ENCODE measurements around the gene MIX23.
"Not testable (repeated sequence)": the region's sequence is repeated elsewhere in the genome, so short reads cannot be mapped to it uniquely, and the experiment has no call there.

Gene MIX23

DNA sequence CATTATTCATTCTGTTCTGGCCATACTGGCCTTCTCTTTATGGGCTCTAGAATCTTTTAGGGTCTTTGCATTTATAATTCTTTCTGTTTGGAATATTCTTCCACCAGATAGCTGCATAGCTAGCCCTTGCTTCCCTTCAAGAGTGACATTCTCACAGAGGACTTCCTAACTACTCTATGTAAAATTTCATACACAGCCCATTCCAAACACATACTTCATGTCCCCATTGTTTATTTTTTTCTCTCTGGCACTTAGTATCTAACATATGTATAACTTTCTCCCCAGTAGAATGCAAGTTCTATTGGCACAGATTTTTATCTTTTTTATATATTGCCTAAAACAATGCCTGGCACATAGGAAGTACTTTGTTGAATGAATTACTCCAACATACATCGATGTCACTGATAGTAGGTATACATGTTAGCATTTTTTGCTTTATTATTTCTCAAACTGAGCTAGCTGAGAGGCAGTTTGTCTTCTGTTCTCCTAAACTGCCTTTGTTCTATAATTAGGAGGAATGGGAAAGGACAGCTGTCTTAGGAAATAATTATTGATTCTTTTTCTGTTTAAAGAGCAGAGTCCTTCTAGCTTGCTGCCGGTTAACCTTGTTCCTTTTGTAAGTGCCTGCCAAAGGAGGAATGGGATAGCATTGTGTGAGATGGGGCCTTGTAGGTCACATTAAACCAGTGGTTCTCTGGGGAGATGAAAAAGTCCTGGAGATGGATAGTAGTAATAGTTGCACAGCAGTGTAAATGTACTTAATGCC, 8.8 kb upstream of the MIX23 start:
- DNase-seq: no peak

DNA sequence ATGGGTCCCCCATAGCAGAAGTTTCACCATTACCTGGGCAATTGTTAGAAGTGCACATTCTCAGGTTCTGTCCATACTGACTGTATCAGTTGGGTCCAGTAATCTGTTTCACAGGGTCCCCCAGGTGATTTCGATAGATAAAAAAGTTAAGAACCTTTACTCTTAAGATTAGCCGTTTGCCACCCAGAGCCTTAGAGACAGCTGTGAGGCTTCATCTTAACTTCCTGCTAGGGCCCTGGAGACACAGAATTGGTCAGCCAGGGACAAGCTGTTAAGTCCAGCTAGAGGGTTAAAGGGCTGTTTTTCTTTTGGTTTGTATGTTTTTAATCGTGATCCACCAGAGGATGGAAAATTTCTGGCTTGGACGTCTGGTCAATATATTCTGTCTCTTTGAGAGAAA, 7.6 kb upstream of the MIX23 start:
- DNase-seq: no peak

GRCh38 chr3:122389892-122390291, 6.9 kb upstream of the MIX23 start:
- no peak for DNase-seq

DNA sequence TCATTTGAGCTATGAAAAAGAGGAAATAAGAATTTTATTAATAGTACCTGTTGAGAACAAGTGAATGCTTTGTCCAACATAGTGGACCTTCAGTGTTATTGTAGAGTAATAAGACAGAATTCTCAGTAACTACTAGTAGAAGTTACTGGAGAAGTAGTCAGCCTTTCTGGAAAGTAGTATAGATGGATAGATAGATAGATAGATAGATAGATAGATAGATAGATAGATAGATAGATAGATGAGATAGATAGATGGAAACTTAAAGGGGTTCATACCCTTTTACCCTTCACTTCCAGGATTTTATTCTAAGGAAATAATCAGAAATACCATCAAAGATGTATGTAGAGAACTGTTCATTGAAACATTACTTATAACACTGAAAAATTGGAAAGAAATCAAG, 6.2 kb upstream of the MIX23 start:
- DNase-seq: no peak

- DNase-seq: no peak
Measured at GRCh38 chr3:122387709-122388108, 4.7 kb upstream of the MIX23 start.

GRCh38 chr3:122383771-122384697, 1.0 kb upstream of the MIX23 start, which contains the start of gene FAM162A:
Gene FAM162A, plus strand, starts transcription at chr3:122384182. Its CDS starts 84 bp downstream, at chr3:122384266.
- DNase-seq: peak; percentile 66

- no peak for DNase-seq
Measured at GRCh38 chr3:122377975-122378374, 5.1 kb downstream of the MIX23 start.

- no peak for DNase-seq
Measured at GRCh38 chr3:122374034-122374433, 9.0 kb downstream of the MIX23 start.

GRCh38 chr3:122366379-122366749, 16.7 kb downstream of the MIX23 start:
- DNase-seq: no peak

DNA sequence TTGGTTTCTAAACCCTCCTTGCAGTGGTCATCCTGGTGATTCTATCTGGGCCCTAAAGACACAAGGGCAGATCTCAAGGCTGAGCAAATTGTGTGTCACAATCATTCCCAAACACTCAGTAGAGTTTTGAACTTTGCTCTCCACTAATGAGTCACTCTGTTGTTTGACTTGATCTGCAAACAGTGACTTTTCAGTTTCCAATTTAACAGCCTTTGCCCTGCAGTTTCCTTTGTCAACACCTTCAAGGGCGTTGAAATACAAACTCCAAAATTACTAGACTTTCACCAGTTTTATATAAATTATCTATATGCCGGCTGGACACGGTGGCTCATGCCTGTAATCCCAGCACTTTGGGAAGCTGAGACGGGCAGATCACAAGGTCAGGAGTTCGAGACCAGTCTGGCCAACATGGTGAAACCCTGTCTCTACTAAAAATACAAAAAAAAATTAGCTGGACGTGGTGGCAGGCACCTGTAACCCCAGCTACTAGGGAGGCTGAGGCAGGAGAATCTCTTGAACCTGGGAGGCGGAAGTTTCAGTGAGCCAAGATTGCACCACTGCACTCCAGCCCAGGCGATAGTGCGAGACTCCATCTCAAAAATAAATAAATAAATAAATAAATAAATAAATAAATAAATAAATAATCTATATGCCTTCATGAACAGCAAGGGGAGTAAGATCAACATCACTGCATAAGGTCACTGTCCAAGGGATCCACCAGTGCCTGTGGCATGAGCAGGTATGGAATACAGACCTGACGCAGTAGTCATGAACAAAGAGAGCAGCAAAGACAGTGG, 17.3 kb downstream of the MIX23 start:
- DNase-seq: not testable (repeated sequence)

GRCh38 chr3:122365073-122365472, 18.0 kb downstream of the MIX23 start:
- DNase-seq: no peak

- no peak for DNase-seq
Measured at GRCh38 chr3:122364490-122364889, 18.5 kb downstream of the MIX23 start.

DNA sequence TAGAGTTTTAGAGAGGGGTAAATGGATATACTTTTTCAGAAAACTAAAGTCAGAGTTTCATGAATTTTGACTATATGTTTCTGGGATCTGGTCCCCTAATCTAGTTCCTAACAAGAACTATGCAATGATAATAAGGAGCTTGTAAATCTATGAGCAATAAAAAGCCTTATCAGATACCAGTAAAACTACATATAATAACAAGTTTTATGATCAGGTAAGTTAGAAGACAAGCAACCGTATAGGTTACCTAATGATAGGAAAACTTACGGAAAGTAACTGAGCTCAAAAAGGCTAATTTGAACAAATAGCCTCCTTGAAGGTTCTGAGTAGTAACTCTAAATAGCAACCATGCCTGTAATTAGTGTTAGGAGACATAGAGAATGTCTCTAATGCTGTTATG, 21.0 kb downstream of the MIX23 start:
- DNase-seq: no peak

DNA sequence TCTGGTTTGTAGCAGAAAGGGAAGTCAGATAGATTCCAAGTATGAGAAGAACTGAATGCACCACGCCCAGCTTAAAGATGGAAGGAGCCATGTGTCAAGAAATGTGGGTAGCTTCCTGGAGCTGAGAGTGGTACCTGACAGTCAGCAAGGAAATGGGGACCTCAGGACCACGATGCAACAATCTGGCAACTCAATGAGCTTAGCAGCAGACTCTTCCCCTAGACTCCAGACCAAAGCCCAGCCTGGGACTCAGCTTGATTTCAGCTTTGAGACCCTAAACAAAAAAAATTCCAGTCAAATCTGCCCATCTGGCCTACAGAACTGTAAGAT, 24.4 kb downstream of the MIX23 start:
- DNase-seq: no peak

- DNase-seq: no peak
Measured at GRCh38 chr3:122357828-122358702, 25.0 kb downstream of the MIX23 start.

GRCh38 chr3:122356402-122356801, 26.6 kb downstream of the MIX23 start:
- DNase-seq: no peak

- DNase-seq: no peak
Measured at GRCh38 chr3:122355612-122356011, 27.4 kb downstream of the MIX23 start.

GRCh38 chr3:122353893-122354401, 29.1 kb downstream of the MIX23 start:
- no peak for DNase-seq

DNA sequence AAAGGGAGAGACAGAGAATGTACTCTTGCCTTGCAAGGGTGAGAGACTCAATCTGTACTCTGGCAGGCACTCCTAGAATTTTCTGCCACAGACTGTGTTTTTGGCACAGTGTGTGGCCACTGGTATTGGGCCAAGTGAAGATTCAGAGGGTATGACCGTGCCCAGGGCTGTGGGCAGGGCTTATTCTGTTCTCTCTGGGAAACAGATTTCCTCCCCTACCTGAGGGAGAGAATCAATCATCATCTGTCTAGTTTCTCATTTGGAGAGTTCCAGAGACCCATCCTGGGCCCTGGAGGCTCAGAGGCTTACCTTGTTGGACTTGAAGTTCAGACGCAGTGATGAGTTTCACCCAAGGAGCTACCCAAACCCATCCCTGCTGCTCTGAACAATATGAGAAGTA, 29.8 kb downstream of the MIX23 start:
- peak; percentile 34 for DNase-seq

DNA sequence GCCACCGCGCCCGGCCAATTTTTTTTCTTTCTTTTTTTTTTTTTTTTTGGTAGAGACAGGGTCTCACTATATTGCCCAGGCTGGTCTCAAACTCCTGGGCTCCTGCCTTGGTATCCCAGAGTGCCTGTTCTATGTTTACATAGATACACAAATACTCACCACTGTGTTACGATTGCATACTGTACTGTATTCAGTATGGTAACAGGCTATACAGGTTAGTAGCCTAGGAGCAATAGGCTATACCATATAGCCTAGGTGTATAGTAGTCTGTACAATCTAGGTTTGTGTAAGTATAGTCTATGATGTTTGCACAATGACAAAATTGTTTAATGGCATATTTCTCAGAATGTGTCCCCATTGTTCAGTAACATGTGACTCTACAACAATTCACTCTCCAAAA, 31.4 kb downstream of the MIX23 start:
- no peak for DNase-seq

DNA sequence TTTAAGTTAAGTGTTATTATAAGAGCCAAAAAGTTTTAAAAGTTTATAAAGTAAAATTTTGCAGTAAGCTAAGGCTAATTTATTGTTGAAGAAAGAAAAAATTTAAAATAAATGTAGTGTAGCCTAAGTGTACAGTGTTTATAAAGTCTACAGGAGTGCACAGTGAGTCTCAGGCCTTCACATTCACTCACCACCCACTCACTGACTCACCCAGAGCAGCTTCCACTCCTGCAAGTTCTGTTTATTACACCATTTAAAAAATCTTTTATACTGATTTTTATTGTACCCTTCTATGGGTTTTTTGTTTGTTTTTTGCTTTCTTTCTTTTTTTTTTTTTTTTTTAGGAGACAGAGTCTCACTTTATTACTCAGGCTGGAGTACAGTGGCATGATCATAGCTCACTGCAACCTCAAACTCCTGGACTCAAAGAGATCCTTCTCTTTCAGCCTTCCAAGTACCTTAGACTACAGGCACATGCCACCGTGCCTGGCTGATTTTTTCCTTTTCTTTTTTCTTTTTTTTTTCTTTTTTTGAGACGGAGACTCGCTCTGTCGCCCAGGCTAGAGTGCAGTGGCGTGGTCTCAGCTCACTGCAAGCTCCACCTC, 32.1 kb downstream of the MIX23 start:
- no peak for DNase-seq

- DNase-seq: no peak
Measured at GRCh38 chr3:122349171-122349570, 33.9 kb downstream of the MIX23 start.
